NCI-H1092 (cell line): ENCODE data around the gene EEF1G.
"Not testable (repeated sequence)": the region's sequence is repeated elsewhere in the genome, so short reads cannot be mapped to it uniquely, and the experiment has no call there.

ENCODE experiments used
- DNase-seq: peaks from one replicate; lab custom pipeline; 2025; lab: John Stamatoyannopoulos, UW

EEF1G gene

GRCh38 chr11:62603776-62604299 is 30.1 kb upstream of the EEF1G start:
- no peak for DNase-seq

DNA sequence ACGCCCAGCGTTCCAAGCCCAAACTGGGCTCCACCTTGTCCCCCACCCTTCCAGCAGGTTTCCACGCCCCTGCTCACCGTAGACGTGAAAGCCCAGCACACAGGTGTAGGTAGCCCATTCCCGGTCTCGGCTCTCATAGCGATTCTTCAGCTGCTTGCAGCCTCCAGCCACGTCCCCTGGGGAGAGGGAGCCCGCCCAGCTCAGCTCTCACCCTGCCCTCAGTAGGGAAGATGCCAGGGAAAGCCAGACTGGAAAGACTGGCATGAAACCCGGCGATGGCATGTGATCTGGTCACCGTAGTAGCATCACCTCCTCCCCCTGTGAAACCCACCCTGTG is 29.3 kb upstream of the EEF1G start:
- DNase-seq: no peak

GRCh38 chr11:62602141-62603071 is 28.7 kb upstream of the EEF1G start:
- DNase-seq: peak; percentile 73

GRCh38 chr11:62601372-62602140 is 27.9 kb upstream of the EEF1G start, which contains the start of gene MTA2:
TSS of gene MTA2 (minus strand) at chr11:62601865. CDS start at chr11:62601450, 415 bp downstream.
- DNase-seq: peak; percentile 100

DNA sequence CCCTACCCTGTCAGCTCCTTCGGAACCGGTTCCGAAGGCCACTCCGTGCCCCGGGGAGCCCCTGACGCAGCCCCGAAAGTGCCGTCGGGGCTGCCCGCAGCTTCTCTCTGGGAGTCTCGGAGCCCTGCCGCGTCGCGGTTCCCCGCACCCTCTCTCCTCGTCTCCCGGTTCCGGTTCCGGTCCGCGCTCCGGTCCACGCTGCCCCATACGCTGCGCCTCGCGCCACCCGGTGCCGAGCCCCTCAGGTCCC is 27.4 kb upstream of the EEF1G start:
- DNase-seq: no peak

- no peak for DNase-seq
These were observed 26.9 kb upstream of the EEF1G start for GRCh38 chr11:62600367-62601121.

- DNase-seq: no peak
These were observed 26.2 kb upstream of the EEF1G start for GRCh38 chr11:62599901-62600300.

DNA sequence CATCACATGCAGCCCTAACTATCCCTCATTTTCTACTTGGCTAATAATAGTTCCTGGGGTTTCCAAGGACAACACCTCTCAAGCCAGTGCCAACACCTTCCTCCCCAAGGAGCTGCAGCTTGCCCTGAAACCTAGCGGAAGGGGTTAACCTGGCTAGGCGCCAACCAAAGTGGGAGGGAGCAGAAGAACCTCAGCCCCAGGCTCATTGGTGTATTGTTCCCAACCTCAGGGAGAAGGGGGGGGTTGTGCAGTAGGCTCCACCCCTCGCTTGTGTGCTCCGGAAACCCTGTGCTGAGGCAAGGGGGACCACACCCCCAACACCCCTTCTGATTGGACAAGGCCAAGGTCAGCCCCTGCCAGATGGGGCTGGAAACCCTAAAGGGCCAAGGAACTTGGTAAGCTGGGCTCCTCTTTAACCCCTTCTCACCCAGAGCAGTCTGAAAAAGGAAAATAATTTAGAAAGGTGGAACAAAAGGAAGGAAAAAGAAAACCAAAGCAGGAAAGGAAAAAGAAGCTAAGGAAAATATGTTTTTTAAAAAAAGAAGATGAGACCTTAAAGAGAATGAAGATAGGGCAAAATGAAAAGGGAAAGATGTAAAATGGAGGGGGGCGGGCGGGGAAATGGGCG is 25.5 kb upstream of the EEF1G start:
- peak; percentile 24 for DNase-seq

- DNase-seq: no peak
These were observed 21.4 kb upstream of the EEF1G start for GRCh38 chr11:62595124-62595523.

GRCh38 chr11:62593434-62594044 is 19.8 kb upstream of the EEF1G start:
- DNase-seq: peak; percentile 37

GRCh38 chr11:62592989-62593421 is 19.3 kb upstream of the EEF1G start:
- DNase-seq: no peak

- no peak for DNase-seq
These were observed 18.6 kb upstream of the EEF1G start for GRCh38 chr11:62592146-62592815.

GRCh38 chr11:62591448-62592145 is 17.9 kb upstream of the EEF1G start, which contains the start of gene TUT1:
TSS of gene TUT1 (minus strand) at chr11:62591523. CDS start at chr11:62591485, 38 bp downstream.
- peak; percentile 100 for DNase-seq

DNA sequence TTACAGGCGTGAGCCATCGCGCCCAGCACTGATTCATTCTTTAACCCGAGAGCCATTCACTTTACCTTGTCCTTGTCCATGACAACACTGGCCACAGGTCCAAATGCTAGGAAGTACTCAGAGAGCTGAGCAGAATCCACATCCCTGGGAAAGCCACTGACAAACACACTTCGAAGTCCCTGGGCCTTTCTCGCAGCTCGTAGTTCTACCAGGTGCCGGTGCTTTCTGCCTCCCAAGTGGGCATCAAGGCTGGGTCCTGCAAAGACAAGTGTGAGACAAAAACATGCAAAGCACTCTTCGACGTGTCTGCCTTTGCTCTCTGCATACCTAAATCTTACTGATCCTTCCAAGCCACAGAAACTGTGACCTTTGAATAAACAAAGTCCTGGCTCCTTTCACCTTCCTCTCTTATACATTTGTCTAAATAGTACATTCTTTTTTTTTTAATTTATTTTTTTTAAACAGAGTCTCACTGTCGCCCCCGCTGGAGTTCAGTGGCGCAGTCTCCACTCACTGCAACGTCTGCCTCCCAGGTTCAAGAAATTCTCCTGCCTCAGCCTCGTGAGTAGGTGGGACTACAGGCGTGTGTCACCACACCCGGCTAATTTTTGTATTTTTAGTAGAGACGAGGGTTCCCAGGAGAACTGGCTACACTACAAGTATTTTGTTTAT is 15.4 kb upstream of the EEF1G start:
- DNase-seq: no peak

- DNase-seq: not testable (repeated sequence)
These were observed 11.7 kb upstream of the EEF1G start for GRCh38 chr11:62585356-62585755.

- DNase-seq: not testable (repeated sequence)
These were observed 8.0 kb upstream of the EEF1G start for GRCh38 chr11:62581735-62582134.

GRCh38 chr11:62580959-62581715 is 7.4 kb upstream of the EEF1G start:
- DNase-seq: no peak

DNA sequence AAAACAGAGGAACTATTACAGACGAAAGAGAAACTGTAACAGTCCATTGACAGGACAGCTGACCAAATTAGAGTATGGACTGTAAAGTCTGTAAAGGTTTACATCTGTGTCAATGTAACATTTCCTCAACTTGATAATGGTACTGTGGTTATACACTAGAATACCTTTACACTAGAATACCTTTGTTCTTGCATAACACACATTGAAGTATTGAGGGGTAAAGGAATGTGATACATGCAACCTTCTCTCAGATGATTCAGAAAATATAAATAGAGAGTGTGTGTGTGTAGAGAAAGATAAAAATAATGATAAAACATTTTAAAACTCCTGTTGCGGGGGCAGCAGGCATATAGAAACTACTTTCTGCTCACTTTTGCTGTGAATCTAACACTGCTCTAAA is 5.6 kb upstream of the EEF1G start:
- no peak for DNase-seq

DNA sequence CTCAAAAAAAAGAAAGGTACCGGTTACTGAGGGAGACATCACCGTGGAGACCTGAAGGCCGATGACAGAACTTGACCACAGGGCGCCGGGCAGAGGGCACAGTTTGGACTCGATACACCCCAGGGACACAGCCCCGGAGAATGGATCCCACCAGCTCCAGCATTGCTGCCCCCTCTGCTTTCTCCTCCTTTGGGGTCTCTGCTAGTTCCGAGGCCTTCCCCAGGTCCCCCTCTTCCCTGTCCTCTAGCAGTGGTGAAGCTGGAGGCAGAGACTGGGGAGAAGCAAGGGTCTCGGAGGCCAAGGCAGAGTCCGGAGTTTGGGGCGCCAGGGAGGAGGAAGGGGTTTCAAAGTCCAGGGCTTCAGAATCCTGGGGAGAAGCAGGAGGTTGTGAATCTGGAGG is 4.8 kb upstream of the EEF1G start:
- DNase-seq: no peak
